Subcutaneous adipose tissue (tissue), 4 donors: ENCODE data around the gene SMOC1. TPM values are rescaled to one million over a fixed set of nuclear protein-coding genes. Genes with fewer than 3 reads are reported as not detected.

Experiments used
- CTCF ChIP-seq: fragments of 450-650 bp; IDR thresholded peaks from one replicate; pipeline ENCODE4 v1.5.1; 2016; ENCODE audit warnings: low read depth, mild to moderate bottlenecking, control low read depth, antibody characterized with exemption, moderate library complexity
- total RNA-seq, 4 donors: library from RNA; depleted of rRNA; stranded (reverse); fragments of >200 nt; gene quantifications; one replicate each; pipeline ENCODE4 v1.1.0, GENCODE V29; 2016

Gene SMOC1
- total RNA-seq, 4 donors from 2014 or later = 7.7 to 38.1 (median 29.9) TPM

GRCh38 chr14:69968132-69968531, 88.9 kb downstream of the SMOC1 start:
- no peak for TF ChIP-seq CTCF

GRCh38 chr14:69968681-69969080, 89.5 kb downstream of the SMOC1 start:
- TF ChIP-seq CTCF = no peak

- TF ChIP-seq CTCF = no peak
Observed at GRCh38 chr14:69972755-69973154, 93.5 kb downstream of the SMOC1 start.

- no peak for TF ChIP-seq CTCF
Observed at GRCh38 chr14:69973846-69974245, 94.6 kb downstream of the SMOC1 start.

- no peak for TF ChIP-seq CTCF
Observed at GRCh38 chr14:69979882-69980281, 100.7 kb downstream of the SMOC1 start.

- TF ChIP-seq CTCF = no peak
Observed at GRCh38 chr14:69980457-69981425, 101.5 kb downstream of the SMOC1 start.

GRCh38 chr14:69982220-69982839, 103.1 kb downstream of the SMOC1 start:
- TF ChIP-seq CTCF = no peak
